ENCODE data around the gene DAB1.

DAB1 gene

GRCh38 chr1:56963667-56964066, 460.2 kb downstream of the DAB1 start:
- no peak for TF ChIP-seq CTCF (conservative IDR thresholded peaks at IDR 0.05; ENCODE audit: low read depth, low read length)
- no peak for DNase-seq (ENCODE audit: low read depth)
- H3K4me3 ChIP-seq (ENCODE audit: low read length), result no peak overlapping the region

GRCh38 chr1:56961426-56961825, 462.4 kb downstream of the DAB1 start:
- H3K4me3 ChIP-seq (ENCODE audit: low read length), result no peak overlapping the region
- DNase-seq (ENCODE audit: low read depth), result no peak
- TF ChIP-seq CTCF (conservative IDR thresholded peaks at IDR 0.05; ENCODE audit: low read depth, low read length), result no peak

GRCh38 chr1:56958526-56958925, 465.3 kb downstream of the DAB1 start:
- no peak overlapping the region for H3K4me3 ChIP-seq (ENCODE audit: low read length)
- TF ChIP-seq CTCF (conservative IDR thresholded peaks at IDR 0.05; ENCODE audit: low read depth, low read length), result no peak
- DNase-seq (ENCODE audit: low read depth), result no peak

GRCh38 chr1:56957931-56958330, 465.9 kb downstream of the DAB1 start:
- no peak for TF ChIP-seq CTCF (conservative IDR thresholded peaks at IDR 0.05; ENCODE audit: low read depth, low read length)
- no peak overlapping the region for H3K4me3 ChIP-seq (ENCODE audit: low read length)
- DNase-seq (ENCODE audit: low read depth), result no peak

- H3K4me3 ChIP-seq (ENCODE audit: low read length), result no peak overlapping the region
- no peak for TF ChIP-seq CTCF (conservative IDR thresholded peaks at IDR 0.05; ENCODE audit: low read depth, low read length)
- DNase-seq (ENCODE audit: low read depth), result no peak
Measured at GRCh38 chr1:56954664-56955063, 469.2 kb downstream of the DAB1 start.

GRCh38 chr1:56953386-56953785, 470.5 kb downstream of the DAB1 start:
- no peak for TF ChIP-seq CTCF (conservative IDR thresholded peaks at IDR 0.05; ENCODE audit: low read depth, low read length)
- no peak overlapping the region for H3K4me3 ChIP-seq (ENCODE audit: low read length)
- DNase-seq (ENCODE audit: low read depth), result no peak

GRCh38 chr1:56952501-56952900, 471.4 kb downstream of the DAB1 start:
- no peak for DNase-seq (ENCODE audit: low read depth)
- H3K4me3 ChIP-seq (ENCODE audit: low read length), result no peak overlapping the region
- TF ChIP-seq CTCF (conservative IDR thresholded peaks at IDR 0.05; ENCODE audit: low read depth, low read length), result no peak

All from retinal pigment epithelial cell (primary cell).